NCI-H1105 (cell line): ENCODE results near the gene MRPL37.
"Not testable (repeated sequence)": the region's sequence is repeated elsewhere in the genome, so short reads cannot be mapped to it uniquely, and the experiment has no call there.

Experiments
- DNase-seq: peaks from one replicate; lab custom pipeline; 2025; lab: John Stamatoyannopoulos, UW

The MRPL37 gene

DNA sequence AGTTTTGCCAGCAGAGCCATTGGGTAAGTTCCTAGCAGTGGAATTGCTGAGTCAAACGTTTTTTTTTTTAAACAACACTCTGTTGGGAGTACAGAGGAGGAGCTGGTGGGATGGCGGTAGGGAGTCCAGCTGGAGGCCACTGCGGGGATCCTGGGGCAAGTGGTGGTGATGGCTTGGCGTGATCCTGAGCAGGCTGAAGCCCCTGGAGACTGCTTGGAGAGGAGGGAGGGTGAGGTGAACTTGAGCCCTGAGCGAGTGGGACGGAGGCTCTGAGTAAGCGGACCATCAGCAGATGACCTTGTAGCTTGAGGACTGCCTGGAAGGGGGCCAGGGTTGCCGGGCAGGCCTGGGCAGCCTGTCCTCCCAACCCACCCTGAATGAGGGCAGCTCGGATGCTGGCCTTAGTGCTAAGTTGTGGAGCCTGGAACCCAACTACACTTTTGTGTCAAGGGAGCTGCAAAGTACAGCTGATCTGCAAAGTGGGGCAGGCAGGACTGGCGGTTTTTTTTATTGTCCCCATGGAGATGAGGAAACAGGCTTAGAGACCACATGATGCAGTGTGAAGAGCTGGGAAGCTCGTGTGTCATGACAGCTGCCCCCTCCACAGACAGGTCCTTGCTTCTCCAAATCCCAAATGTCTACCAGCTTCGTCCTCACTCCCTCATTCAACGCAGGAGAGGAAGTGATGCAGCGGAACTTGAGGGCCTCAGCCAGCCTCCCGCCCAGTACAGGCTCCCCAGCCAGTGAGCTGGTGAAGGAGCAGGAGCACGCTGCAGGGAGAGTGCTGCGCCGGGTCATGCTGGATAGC lies 20.2 kb downstream of the MRPL37 start:
- no peak for DNase-seq

DNA sequence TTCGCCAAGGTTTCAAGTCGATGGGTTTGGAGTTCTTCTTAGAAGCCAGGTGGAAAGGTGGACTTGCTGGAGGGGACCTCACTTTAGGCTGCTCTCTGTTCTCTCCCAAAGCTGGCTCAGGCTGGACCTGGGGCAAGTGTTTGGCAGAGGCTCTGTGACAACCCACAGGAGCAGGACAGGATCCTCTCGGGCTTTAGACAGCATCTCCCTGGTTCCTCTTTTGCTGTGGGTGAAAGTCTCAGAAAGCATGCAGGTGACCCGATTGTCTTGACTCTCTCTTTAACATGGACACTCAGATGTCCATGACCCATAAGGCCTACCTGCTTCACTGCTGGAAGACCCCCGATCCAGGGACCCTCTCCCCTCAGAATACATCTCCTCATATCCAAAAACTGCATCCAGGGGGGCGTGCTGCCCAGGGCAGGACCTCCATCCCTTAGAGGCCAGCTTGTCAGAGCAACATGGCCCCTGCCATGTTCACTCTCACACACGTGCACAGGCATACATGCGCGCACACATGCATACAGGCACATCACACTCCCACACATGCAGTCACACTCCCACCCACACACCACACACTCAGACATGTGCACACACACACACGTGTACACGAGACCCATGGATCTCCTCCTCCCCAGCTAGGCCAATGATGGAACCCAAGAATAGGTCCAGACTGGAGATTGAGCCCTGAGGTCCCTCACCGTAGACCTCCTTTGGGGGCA lies 21.3 kb downstream of the MRPL37 start:
- no peak for DNase-seq

- no peak for DNase-seq
These were observed 22.0 kb downstream of the MRPL37 start for GRCh38 chr1:54221867-54222484.

- no peak for DNase-seq
These were observed 22.7 kb downstream of the MRPL37 start for GRCh38 chr1:54222711-54223110.

DNA sequence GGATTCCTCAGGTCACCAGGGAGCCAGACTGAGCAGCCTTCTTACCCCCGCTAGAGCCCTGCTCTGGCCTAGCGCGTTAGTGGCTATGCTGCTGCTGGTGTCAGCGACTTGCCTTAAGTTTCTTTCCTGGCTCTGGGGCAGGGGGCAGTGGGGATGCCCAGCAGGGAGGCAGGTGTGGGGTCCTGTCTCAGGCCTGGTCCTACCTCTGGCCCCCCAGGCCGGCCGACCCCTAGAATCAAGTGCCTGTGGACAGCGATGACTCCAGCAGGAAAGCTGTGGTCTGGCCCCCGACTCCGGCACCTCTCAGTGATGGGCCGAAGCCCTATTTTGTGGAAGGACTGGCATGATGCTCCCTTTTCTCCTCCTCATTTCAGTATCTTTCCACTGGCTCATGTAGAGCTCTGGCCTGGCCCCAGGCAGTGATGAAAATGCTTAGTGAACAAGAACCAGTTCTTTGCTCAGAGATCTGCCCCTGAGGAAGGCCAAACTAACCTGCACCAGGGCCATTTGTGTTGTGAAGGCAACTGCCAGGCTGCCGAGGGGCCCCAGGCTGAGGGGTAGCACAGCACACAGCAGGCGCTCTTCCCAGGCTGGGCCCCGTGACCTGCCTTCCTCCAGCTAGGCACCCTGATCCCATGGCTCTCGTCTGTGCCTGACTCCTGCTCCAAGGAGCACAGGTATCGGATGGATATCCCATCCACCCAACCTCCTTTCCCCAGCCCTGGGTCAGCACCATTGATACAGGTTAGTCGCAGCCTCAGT lies 23.7 kb downstream of the MRPL37 start:
- no peak for DNase-seq

- DNase-seq = no peak
These were observed 24.3 kb downstream of the MRPL37 start for GRCh38 chr1:54224233-54224632.

DNA sequence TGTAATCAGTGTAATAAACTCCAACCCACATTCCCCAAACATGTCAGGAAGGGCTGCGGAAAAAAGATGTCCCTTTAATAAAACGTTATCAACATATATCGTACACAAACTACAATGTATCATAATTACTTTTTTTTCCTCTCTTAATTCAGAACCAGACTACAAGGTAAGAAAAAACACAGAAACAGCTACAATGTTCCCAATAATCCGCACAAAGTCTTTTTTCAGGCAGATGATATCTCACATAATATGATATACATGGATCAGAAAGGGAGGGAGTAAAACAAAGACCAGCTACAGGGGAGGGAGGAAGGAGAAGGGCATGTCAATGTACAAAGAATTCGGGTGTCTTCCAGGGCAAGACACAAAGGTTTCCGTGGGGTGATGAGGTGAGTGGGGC lies 25.4 kb downstream of the MRPL37 start:
- DNase-seq = no peak

DNA sequence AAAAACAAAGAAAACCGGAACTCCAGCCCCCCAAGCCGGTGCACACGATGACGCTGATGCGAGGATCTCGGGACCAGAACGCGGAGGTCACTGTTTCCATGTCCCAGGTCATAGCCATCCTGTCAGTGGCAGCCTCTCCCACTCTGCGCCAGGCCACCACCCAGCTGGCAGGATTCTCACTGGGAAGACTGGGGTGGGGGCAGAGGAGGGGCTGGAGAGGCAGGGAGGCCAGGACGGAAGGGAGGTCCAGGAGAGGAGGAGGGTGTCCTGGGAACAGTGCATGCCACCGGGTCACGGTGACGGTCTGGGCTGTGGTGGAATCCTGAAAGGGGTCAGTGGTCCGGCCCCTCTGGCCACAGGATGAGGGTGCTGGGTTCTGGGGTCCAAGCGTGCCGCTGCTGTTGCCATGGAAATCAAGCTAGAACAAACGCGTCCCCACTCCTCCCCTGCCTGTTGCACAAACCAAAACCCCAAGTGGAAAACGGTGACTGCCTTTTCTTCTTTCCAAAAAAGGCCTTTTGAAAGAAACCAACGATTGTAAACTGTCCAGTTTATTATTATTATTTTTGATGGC lies 26.1 kb downstream of the MRPL37 start:
- DNase-seq = no peak

- no peak for DNase-seq
These were observed 27.2 kb downstream of the MRPL37 start for GRCh38 chr1:54227091-54227602.

DNA sequence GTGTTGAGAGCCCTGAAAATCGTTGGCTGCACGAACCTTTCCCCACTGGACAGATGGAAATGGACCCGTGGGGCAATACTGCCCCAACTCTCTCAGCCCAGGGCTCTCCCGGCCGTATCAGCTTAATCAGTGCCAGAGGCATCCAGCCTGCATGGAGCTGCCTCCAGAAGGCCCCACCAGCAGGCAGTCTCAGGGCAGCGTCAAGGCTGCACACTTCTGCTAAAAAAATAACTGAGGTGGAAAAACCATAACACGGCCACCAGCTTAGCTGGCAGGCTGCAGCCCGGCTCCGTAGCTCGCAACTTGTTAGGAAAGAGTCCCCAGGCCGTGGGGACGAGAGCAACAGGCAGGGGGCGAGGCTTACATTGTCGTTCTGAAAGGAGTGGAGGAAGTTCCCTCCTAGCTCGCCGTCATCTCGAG lies 27.9 kb downstream of the MRPL37 start:
- DNase-seq = no peak

- no peak for DNase-seq
These were observed 28.7 kb downstream of the MRPL37 start for GRCh38 chr1:54228638-54229079.

GRCh38 chr1:54229281-54229891 lies 29.4 kb downstream of the MRPL37 start:
- no peak for DNase-seq

GRCh38 chr1:54230507-54231339 lies 30.8 kb downstream of the MRPL37 start:
- no peak for DNase-seq

GRCh38 chr1:54233196-54233595 lies 33.2 kb downstream of the MRPL37 start:
- DNase-seq = not testable (repeated sequence)

GRCh38 chr1:54234284-54234683 lies 34.3 kb downstream of the MRPL37 start:
- no peak for DNase-seq

- no peak for DNase-seq
These were observed 37.6 kb downstream of the MRPL37 start for GRCh38 chr1:54237586-54237985.

DNA sequence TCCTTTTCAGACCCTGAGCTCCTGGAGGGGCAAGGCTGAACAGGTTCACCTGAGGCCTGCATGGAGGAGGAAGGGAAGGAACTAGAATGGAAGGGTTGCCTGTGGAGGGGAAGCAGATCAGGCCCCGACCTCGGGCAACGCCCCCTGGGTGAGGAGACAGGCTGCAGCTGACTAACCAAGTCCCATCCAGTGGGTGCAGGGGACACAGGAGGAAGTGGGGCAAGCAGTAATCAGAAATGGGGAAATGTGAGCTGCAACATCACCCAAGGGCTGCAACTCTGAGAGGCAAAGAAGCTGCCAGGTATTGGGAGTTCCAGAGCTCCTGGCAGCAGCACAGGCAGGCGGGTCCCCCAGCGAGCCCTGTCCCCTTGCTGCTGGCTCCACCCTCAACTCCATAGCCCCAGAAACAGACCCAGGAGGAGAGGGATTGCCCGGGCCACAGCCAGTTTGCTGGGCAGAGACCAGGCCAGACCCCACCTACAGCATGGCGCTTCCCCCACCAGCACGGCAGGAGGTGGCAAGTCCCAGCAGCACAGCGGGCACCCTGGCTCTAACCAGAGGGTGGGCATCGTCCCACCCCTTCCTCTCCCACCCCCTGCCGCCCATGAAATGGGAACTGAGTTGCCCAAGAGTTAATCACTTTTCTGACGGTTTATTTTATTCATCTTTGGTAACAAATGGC lies 38.5 kb downstream of the MRPL37 start:
- no peak for DNase-seq

- DNase-seq = no peak
These were observed 39.0 kb downstream of the MRPL37 start for GRCh38 chr1:54239035-54239383.

DNA sequence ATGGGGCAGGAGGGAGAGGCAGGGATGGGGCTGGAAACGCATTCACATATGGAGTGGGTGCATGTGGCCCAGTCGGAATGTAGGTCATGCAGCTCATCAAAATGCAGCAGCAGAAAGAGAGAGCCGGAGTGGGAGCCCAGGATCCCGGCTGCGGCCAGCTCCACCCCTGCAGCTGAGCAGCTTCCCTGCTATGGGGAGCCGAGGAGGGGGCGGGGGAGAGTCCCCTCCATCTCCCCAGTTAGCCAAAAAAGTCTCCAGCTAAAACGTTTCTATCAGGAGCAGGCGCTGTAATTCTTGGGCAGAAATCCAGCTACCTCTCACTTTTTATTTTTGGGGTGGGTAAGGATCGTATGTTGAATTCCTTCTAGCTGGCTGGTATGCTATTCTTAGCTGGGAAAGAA lies 39.7 kb downstream of the MRPL37 start:
- DNase-seq = no peak
